K562 treated with DMSO at 1 percent for 12 hours (cell line): ENCODE measurements around the gene PRKAR1A. TPM values are rescaled to one million over a fixed set of nuclear protein-coding genes. Genes with fewer than 3 reads are reported as not detected.

Source experiments
- total RNA-seq: library from RNA; unstranded; fragments of 300-600 nt; gene quantifications from 2 replicates; pipeline ENCODE4 v1.2.3, GENCODE V29; 2022; ENCODE audit not compliant: insufficient read depth

The PRKAR1A gene
- total RNA-seq: 23.2 and 70.3 TPM in 2 replicates

DNA sequence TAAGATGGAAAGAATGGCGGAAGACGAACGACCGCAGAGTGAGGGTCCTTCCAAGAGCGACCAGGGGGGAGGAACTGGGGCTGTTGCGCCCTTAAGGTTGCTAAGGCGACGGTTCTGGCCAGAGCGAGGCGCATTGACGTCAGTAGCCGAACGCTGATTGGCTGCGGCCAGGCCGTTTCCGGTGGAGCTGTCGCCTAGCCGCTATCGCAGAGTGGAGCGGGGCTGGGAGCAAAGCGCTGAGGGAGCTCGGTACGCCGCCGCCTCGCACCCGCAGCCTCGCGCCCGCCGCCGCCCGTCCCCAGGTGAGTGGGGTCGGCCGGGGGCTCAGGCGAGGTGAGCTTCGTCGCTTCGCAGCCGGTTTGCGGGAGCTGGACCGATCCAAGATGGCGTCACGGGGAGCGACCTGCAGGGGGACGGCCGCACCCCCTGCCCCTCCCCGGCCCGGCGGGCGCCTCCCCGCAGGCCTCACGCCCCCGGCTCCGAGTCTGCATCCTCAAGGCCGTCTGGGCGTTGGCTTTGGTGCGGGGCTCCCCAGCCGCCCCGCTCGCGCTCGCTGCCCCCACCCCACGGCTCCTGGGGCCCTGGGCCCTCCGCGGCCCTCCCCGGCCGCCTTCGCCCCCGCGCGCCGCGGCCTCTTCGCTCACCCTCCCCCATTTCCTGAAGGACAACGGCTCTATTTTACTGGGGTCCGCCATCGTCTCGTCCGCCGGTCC is at the start of gene PRKAR1A:
Gene PRKAR1A, plus strand, starts transcription at position 184 of the 713 bp plus-strand sequence. CDS start 2,970 bp downstream, outside the sequence.

Other genes with a start within 250 kb of the PRKAR1A start
- not detected in 2 replicates for gene SLC16A6, start 221.3 kb upstream of the PRKAR1A start, total RNA-seq
- gene ARSG, start 220.9 kb upstream of the PRKAR1A start, total RNA-seq: 1.00 TPM in 1 of 2 replicates, not detected in the other
- gene WIPI1, start 54.9 kb upstream of the PRKAR1A start, total RNA-seq: 15.9 and 37.7 TPM in 2 replicates
- gene FAM20A, start 88.9 kb downstream of the PRKAR1A start, total RNA-seq: not detected in 2 replicates